ENCODE measurements around the gene SLC6A6.
A peak's percentile ranks its signal among the peaks of the same experiment; 100 is the strongest.

The SLC6A6 gene

GRCh38 chr3:14422016-14422963, 19.9 kb downstream of the SLC6A6 start:
- no peak for DNase-seq

- no peak for DNase-seq
These were observed 20.9 kb downstream of the SLC6A6 start for GRCh38 chr3:14423197-14423743.

- DNase-seq = no peak
These were observed 21.6 kb downstream of the SLC6A6 start for GRCh38 chr3:14423963-14424362.

- DNase-seq = peak; percentile 47
These were observed 22.5 kb downstream of the SLC6A6 start for GRCh38 chr3:14424711-14425580.

- DNase-seq = peak; percentile 65
These were observed 23.3 kb downstream of the SLC6A6 start for GRCh38 chr3:14425581-14426304.

GRCh38 chr3:14426305-14426620, 23.9 kb downstream of the SLC6A6 start:
- DNase-seq = no peak

- no peak for DNase-seq
These were observed 26.0 kb downstream of the SLC6A6 start for GRCh38 chr3:14428087-14429033.

GRCh38 chr3:14429237-14429636, 26.8 kb downstream of the SLC6A6 start:
- DNase-seq = peak; percentile 28

GRCh38 chr3:14429640-14430039, 27.2 kb downstream of the SLC6A6 start:
- DNase-seq = no peak

GRCh38 chr3:14430053-14430452, 27.6 kb downstream of the SLC6A6 start:
- no peak for DNase-seq

- no peak for DNase-seq
These were observed 28.5 kb downstream of the SLC6A6 start for GRCh38 chr3:14430706-14431451.

GRCh38 chr3:14431452-14431916, 29.1 kb downstream of the SLC6A6 start:
- no peak for DNase-seq

GRCh38 chr3:14431917-14432834, 29.8 kb downstream of the SLC6A6 start:
- DNase-seq = no peak

GRCh38 chr3:14433106-14433505, 30.7 kb downstream of the SLC6A6 start:
- no peak for DNase-seq

GRCh38 chr3:14434126-14434497, 31.7 kb downstream of the SLC6A6 start:
- no peak for DNase-seq

GRCh38 chr3:14434498-14435151, 32.2 kb downstream of the SLC6A6 start:
- no peak for DNase-seq

GRCh38 chr3:14435175-14436014, 33.0 kb downstream of the SLC6A6 start:
- no peak for DNase-seq

- DNase-seq = no peak
These were observed 34.5 kb downstream of the SLC6A6 start for GRCh38 chr3:14436954-14437281.

All from NCI-H82 (cell line).